Endometrial microvascular endothelial cells (primary cell): ENCODE data around the gene NFATC1. TPM values are rescaled to one million over a fixed set of nuclear protein-coding genes. Genes with fewer than 3 reads are reported as not detected.
"Not testable (repeated sequence)": the region's sequence is repeated elsewhere in the genome, so short reads cannot be mapped to it uniquely, and the experiment has no call there.

Experiments used
- in situ Hi-C: cut with HindIII; loops from 2 replicates; pipeline ENCODE4 v1.10.0; 2017; ENCODE audit warnings: low sequenced_read_pairs, low pct_unique_long_range_greater_than_20kb; ENCODE audit errors: inconsistent ontology term
- total RNA-seq: library from RNA; depleted of rRNA; stranded (reverse); fragments of >200 nt; gene quantifications from one replicate; pipeline ENCODE4 v1.2.3, GENCODE V29; 2015; ENCODE audit errors: inconsistent ontology term

NFATC1 gene
- total RNA-seq, 1 donor from 2014 or later = 8.9 TPM

DNA sequence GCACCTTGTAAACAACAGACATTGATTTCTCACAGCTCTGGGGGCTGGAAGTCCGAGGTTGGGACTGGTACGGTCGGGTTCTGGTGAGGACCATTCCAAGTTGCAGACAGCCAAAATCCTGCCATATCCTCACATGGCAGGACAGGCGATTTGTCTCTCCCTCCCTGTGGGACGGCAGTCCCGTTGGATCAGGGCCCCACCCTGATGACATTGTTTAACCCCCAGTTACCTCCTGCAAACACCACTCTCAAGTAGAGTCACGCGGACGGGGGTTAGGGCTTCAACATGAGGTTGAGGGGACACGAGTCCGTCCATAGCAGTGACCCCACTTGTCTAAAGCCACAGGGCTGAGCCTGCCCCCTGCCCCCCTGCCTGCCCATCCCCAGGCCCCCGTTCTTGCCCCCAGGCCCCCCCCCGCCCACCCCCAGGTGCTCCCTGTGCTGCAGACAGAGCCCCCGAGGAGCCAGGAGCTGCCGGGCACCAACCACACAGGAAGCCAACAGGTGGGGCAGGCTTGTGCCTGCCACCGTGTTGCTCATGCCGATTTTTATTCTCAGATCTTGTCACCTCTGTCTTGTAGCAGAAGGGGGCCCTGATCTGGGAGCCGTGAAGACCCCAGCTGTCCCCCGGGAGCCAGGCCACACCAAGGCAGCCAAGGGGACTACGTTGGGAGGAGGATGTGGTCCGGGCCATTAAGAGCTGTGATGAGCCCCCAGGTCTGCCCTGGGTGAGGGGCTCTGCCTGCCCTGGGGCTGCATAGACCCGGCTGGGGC lies 82.2 kb downstream of the NFATC1 start:
- in situ Hi-C loops = no loop called here

DNA sequence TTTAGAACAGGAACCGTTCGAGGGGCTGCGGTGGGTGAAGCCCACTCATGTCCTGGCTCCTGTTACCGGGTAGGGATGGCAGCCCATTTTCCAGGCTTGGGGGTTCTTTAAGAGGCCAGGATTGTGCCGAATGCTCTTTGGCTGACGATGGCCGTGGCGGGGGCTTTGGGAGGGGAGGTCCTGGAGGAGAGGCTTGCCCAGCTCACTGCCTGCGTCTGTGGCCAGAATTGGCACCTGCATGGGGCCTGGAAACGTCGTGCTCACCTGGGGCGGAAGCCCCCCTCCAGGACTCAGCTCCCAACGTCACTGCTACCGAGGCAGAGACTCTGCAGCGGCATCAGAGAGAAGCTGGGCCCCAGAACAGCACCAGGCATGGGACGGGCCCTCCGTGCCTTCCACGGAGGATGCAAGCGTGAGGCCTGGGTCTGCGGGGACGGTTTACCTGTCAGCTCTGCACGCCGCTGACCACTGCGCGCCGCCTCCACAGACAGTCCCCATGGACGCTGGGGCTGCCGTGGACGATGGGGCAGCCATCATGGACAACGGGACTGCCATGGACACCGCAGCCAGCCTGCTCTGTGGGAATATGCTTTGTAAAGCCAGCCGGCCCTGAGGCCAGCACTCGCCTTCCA lies 82.9 kb downstream of the NFATC1 start:
- in situ Hi-C loops = no loop called here

DNA sequence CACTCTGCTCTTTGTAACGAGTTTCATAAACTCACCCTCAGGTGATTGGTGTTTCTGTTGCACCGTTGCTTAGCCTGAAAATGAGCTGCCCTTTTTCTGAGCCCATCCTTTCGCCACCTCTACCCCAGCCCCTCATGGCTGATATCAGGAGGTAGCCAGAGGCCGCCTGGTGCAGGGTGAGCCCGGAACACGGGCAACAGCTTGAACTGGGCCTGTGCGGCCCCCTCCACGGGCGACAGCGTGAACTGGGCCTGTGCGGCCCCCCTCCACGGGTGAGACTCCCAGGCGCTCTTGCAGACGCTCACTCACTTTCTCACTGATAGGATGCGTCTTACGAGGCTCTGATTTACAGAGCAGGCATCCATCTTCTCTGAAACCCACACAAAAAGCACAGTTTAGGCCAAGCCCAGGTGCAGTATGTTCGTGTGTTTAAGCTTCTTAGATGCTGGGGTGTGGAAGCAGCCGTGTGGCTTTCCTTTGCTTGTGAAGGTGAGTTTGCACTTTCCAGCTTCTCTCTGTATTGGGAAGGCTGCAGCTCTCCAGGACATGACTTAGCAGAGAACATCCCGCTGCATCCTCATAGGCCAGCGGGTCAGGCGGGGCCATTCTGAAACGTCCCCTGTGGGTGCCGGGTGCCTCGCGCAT lies 83.5 kb downstream of the NFATC1 start:
- in situ Hi-C loops = no loop called here

DNA sequence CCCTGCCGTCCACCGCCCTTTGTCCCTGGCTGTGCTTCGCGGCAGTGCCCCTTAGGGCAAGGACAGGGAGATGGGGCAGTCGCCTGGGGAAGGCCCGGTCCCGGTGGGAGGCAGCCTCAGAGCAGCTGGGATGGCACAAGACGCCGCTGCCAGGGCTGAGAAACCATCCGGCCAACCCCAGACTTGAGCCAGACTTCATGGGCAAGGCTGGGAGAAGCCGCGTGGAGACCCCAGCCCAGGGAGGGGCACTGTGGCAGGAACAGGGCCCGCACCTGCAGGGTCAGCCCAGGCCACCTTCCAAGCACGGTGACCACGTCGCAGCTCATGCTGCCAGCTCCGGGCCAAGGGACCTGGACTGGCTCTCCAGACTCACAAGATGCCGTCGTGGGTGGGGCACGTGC lies 84.0 kb downstream of the NFATC1 start:
- in situ Hi-C loops = no loop called here

DNA sequence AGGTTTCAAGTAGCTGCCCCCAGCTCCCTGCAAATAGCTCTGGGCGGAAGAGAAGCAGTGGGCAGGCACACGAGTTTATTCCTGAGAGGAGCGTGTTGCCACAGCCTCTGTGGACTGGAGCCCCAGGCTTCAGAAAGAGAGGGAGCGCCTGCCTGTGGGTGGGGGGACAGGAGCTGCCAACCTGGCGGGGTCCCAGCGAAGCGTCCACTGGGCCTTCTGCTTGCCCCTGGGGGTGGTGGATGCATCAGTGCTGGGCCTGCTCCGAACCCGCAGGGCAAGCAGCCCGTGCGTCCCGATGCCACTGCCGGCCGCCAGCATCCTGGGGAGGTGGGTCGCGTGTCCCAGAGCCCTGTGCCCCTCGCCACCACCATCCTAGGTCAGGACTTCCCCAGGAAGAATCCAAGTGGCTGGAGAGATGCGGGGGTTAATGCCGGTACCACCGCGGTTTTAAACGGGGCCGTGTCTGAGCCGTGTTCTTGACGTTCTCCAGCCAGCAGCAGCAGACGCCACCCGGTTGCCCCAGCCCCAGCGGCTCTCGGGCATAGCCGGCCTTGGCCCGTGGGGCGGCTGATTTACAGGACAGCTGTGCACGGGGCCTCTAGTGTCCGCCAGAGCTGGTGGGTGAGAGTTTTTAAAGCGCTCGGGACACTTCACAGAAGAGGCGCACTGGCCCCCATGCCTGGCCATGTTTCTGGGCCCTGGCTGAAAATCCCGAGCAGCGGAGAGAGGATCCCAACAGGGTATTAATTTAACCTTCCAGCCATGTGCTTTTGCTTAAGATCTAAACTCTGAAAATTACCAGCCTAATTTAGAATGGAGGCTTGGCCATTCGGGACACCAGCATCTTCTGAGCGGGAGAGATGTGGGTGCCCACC lies 84.7 kb downstream of the NFATC1 start:
- in situ Hi-C loops = no loop called here

DNA sequence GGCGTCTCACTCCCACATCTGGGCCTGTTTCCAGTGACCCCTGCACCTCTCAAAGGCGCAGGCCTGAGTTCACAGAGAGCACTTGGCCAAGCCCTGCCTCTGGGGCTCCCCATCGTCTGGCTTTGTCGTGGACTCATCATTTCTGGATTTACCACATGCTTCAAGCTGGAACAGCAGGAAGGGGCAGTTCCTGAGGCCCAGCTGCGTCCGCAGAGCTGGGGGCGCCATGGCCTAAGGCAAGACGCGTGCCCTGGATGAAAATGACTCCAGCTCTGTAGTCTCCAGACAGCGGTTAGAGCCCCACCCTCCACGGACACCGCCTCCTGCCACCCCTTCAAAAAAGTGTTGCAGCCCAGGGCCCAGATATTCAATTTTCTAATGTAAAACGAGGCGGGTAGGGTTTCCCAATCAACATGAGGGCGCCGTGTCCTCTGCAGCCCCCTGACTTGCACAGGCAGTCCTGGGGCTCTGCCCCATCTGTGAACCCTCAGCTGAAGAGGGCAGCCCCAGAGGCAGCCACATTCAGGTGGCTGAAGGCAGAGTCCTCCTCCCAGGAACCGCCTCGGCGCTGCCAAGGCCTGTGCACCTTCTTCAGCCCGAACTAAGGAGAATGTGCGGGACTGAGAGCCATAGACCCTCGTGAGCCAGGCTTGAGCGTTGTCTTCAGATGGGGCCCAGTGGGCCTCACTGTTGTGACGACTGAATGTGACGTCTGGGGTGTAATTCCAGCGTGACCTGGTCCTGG lies 85.5 kb downstream of the NFATC1 start:
- in situ Hi-C loops = no loop called here

DNA sequence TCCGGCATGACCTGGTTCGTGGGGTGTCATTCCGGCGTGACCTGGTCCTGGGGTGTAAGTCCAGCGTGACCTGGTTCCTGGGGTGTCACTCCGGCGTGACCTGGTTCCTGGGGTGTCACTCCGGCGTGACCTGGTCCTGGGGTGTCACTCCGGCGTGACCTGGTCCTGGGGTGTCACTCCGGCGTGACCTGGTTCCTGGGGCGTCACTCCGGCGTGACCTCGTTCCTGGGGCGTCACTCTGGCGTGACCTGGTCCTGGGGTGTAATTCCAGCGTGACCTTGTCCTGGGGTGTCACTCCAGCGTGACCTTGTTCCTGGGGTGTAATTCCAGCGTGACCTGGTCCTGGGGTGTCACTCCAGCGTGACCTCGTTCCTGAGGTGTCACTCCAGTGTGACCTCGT lies 87.7 kb downstream of the NFATC1 start:
- in situ Hi-C loops = not testable (repeated sequence)

DNA sequence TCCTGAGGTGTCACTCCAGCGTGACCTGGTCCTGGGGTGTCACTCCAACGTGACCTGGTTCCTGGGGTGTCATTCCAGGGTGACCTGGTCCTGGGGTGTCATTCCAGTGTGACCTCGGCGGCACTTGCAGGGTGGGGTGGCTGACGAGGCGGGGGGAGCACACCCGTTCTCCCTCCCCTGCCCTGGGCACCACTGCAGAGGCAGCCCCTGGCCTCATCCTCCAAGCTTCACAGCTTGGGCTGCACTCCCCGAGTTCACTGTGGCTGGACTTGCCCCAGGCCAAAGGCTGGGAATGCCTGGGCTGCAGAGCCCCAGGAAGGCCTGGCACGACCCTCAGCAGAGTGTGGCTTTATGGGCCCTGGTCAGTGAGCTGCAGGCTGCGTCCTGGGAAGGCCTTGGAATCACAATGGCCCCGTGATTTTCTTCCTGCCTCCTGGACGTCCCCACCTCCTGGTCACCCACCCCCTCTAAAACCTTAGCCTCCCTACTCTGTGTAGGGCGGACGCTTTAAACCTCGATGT lies 88.3 kb downstream of the NFATC1 start:
- in situ Hi-C loops = no loop called here

DNA sequence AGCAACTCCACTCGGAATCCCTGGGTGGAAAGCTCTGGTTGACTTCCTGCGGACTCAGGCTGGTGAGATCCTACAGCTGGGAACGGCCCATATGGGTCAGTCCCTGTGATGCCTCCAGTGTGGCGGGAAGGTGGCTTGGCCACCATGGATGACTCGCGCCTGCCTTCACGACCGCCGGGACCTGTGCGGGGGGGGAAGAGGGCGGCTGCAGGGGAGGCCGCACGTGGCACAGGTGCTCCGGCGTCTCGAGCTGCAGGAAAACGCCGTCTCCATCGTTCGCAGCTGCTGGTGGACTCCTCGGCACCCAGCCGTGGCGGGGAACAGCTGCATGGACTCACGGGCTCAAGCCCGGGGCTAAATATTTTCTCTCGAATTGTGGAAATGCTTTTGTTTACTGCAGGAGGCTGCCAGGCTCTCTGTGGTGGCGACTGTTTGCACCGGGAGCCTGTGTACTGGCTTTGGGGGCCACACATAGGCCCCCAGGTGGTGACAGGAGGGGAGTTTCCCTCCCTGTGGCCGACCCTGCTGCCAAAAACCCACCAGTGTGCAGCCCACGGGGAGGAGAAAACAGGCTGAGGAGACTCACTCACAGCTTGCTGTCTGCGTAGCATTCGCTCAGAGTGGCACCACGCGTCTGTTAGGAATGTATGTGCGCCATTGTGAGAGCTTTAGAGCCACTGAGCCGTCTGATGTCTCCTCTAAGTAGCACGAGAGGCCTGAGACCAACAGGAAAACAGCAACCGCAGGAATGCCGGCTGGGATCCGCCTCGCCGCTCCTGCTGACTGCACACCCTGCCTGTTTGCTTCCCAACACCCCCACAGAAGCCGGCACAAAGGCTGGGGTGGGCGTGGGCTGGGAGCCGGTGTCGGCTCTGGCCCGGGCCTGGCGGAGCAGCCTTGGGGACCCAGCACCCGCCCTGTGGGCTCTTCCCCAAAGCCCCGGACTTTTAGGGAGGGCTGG lies 89.2 kb downstream of the NFATC1 start:
- in situ Hi-C loops = no loop called here

DNA sequence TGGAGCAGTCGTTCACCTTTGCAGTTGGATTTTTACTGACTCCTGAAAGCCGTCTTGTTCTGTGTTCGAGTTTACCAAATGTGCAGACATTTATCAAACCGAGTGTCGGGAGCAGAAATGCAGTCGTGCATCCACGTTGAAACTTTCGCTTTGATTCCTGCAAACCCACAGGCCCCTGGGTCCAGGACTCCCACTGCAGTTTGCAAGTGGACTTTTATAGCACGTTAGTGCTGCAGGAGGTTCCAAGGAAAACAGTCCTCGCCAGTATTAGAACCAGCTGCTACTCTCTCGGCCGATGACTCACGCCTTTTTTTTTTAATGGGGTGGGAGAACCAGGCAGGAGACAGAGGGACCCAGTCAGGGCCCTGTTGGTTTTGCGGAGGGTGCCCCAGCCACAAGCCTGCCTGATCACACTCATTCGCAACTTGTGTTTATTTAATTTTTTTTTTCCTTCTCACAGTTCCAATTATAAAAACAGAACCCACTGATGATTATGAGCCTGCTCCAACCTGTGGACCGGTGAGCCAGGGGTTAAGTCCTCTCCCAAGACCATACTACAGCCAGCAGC lies 90.1 kb downstream of the NFATC1 start:
- in situ Hi-C loops = no loop called here

DNA sequence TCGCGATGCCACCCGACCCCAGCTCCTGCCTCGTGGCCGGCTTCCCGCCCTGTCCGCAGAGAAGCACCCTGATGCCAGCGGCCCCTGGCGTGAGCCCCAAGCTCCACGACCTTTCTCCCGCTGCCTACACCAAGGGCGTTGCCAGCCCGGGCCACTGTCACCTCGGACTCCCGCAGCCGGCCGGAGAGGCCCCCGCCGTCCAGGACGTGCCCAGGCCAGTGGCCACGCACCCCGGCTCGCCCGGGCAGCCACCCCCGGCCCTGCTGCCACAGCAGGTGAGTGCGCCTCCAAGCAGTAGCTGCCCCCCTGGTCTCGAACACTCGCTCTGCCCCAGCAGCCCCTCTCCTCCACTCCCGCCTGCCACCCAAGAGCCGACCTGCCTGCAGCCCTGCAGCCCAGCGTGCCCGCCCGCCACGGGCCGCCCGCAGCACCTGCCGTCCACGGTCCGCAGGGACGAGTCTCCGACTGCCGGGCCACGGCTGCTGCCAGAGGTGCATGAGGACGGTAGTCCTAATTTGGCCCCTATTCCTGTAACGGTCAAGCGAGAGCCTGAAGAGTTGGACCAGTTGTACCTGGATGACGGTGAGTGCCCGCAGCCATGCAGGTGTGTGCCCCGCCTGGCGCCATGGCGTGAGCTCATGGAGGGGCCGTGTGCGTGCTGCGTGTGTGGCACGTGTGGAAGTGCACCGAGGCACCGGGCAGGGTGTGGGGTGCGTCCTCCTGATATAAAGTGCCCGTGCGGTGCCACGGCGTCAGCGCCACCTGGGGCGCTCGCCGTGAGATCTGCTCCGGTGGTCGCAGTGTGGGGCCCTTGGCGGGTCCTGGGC lies 90.8 kb downstream of the NFATC1 start:
- in situ Hi-C loops = no loop called here

DNA sequence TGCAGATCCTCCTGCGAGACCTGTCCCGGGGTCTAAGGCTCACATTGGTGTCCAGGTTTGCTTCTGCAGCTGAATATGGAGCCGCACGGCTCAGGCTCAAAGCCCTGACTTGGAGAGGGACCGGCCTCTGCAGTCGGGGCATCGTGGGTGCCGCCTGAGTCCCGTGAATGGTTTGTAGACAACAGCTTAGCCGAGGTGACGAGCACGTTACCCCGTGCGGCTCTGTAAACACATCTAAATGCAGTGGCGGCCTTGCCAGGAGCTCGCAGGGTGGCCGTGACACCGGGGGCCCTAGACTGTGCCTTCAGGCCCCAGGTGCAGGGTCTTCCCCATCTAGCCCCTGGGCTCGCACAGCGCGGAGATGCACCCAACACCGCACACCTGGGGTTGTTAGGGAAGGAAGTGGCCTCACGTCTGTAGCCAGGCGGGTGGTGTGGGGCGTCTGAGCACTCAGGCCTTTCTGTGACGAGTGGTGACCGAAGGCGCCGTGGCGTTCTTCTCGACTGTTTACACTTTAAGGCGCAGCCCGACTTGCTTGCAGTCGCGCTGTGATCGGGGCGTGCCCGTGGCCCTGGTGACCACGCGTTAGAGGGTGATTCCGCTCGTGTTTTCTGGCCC lies 91.6 kb downstream of the NFATC1 start:
- in situ Hi-C loops = no loop called here

DNA sequence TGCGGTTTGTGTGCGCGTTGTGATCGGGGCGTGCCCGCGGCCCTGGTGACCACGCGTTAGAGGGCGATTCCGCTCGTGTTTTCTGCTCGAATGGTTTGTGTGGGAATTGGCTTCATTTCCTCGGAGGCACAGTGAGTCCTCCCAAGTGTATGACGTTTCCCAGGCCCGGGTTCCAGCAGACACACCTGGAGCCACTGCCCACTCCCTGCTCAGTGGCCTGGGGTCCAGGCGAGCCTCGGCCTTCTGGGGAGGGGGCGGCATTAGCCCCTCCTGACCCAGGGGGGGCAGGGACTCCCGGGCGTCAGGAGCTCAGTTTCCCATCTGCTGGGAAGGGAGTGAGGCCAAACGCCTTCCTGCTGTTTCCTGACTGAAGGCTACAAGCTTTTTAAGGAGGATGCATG lies 92.1 kb downstream of the NFATC1 start:
- in situ Hi-C loops = no loop called here

DNA sequence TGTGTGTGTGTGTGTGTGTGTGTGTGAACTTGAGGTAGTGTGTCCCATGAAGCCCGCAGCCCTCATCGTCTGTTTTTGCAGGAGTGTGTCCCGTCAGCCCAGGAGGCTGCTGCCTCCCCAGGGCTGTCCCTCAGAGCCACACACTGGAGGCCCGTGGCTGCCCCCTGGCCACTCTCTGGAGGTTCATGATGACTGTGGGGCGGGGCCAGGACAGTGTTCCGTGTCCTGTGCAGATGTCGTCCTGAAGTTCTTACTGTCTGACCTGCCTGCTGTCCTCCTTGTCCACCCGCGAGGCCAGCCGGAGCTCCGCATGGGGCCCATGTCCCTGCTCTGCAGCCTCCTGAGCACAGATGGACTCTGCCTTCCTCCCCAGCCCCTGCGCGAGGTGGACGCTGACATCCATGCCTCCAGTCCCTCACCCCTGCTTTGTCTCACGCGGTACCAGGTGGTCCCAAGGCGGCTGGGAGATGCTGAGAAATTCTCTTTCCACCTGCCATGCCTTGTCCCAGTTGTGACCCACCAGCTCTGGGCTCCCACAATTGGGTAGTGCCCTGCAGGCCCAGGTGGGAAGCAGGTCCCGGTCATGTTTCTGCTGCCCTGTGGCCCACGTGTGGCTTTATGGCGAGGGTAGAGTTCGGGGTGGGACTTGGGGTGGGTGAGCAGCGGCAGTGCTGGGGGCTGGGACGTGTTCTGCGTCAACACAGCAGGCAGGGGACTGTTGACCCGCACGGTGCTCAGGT lies 92.8 kb downstream of the NFATC1 start:
- in situ Hi-C loops = no loop called here
